Kidney (tissue), 14 donors: ENCODE data around the gene NPAS3. TPM values are rescaled to one million over a fixed set of nuclear protein-coding genes. Genes with fewer than 3 reads are reported as not detected.
A peak's percentile ranks its signal among the peaks of the same experiment; 100 is the strongest.

Experiments used
- DNase-seq, 5 donors: peaks; one replicate each; pipeline ENCODE4 v3.0.0-alpha.2; 2013 to 2020
- FAIRE-seq: peaks from 2 replicates; lab custom pipeline; 2012; peaks lifted over from hg19 to GRCh38; lab: Jason Lieb, UNC
- H3K27ac ChIP-seq, 2 donors: one replicate each; pipeline ENCODE4 v1.7.0; 2013; ENCODE audit warnings: low read depth in 2 of 2, low read length in 2 of 2, inconsistent platforms in 1 of 2
- H3K27me3 ChIP-seq: one replicate; pipeline ENCODE4 v1.7.1; 2013; ENCODE audit warnings: low read length, inconsistent platforms; ENCODE audit not compliant: control insufficient read depth, insufficient read depth
- H3K36me3 ChIP-seq, 3 donors: one replicate each; pipeline versions ENCODE4 v1.7.0 to v1.7.1; 2013; ENCODE audit warnings: low read length in 3 of 3, control low read depth in 1 of 3, inconsistent platforms in 1 of 3; ENCODE audit not compliant: insufficient read depth in 3 of 3, control insufficient read depth in 2 of 3
- H3K4me1 ChIP-seq, 3 donors: one replicate each; pipeline versions ENCODE4 v1.7.0 to v1.7.1; 2013; ENCODE audit warnings: low read length in 3 of 3, inconsistent platforms in 1 of 3, low read depth in 1 of 3; ENCODE audit not compliant: control insufficient read depth in 2 of 3, insufficient read depth in 2 of 3
- H3K4me3 ChIP-seq, 3 donors: one replicate each; pipeline versions ENCODE4 v1.7.0 to v1.8.1; 2013; ENCODE audit warnings: low read length in 3 of 3, control low read depth in 1 of 3, inconsistent platforms in 1 of 3
- H3K9ac ChIP-seq, 3 donors: one replicate each; pipeline versions ENCODE4 v1.7.0 to v1.7.1; 2013; ENCODE audit warnings: low read length in 3 of 3, control low read depth in 1 of 3, inconsistent platforms in 1 of 3
- H3K9me3 ChIP-seq, 3 donors: one replicate each; pipeline versions ENCODE4 v1.7.0 to v1.7.1; 2013; ENCODE audit warnings: low read length in 3 of 3, control low read depth in 1 of 3, inconsistent platforms in 1 of 3; ENCODE audit not compliant: control insufficient read depth in 2 of 3, insufficient read depth in 1 of 3
- CTCF ChIP-seq: IDR thresholded peaks from 3 replicates; pipeline ENCODE4 v1.5.1; 2012; ENCODE audit warnings: mild to moderate bottlenecking, moderate library complexity, borderline replicate concordance; ENCODE audit not compliant: insufficient read depth; ENCODE audit errors: extremely low read depth
- intact Hi-C: fragments of 100-400 bp; cut with DNase I; formaldehyde crosslinking; loops from one replicate; pipeline ENCODE4 v1.11.1; 2022
- polyA plus RNA-seq: library from polyadenylated mRNA; stranded (reverse); fragments of 350-450 nt; fragmentation: Illumina TruSeq; extraction: RNeasy Lipid Tissue Mini Kit (QIAGEN cat#74804); gene quantifications from one replicate; pipeline ENCODE4 v1.2.3, GENCODE V29; 2014; ENCODE audit warnings: low read depth, low replicate concordance; ENCODE audit not compliant: insufficient read depth
- total RNA-seq: library from RNA; stranded (reverse); fragmentation: NEBNext Ultra II Directional; extraction: Animal tissue kit (Norgen Biotek cat#: 25700); gene quantifications from one replicate; pipeline ENCODE4 v1.2.1, GENCODE V29; 2021
- donor health status: control.
- donor health status: control.
- donor health status: control.
- donor health status: control.
- donor health status: control.
- donor health status: DM: yes; HTN: yes; CAD: no.
- donor health status: Normal renal cell carcinoma (clear cell type).

NPAS3 gene
- total and polyA plus RNA-seq, 2 donors from 2014 or later, result 0.82 to 5.0 TPM

GRCh38 chr14:33848009-33848408 is 909.3 kb downstream of the NPAS3 start:
- no peak for DNase-seq
- TF ChIP-seq CTCF, result no peak
- no peak overlapping the region for H3K9ac ChIP-seq
- intact Hi-C loops, result loop anchor here (5.0 kb wide), 1 partner anchor 249 kb away; no protein-coding TSS in a partner anchor
- no peaks in the 10 kb centered on the region for H3K9me3 ChIP-seq
- no peaks in the 10 kb centered on the region for H3K27me3 ChIP-seq
- no peak for FAIRE-seq
- no peak overlapping the region for H3K27ac ChIP-seq
- H3K4me1 ChIP-seq, result no peaks in the 10 kb centered on the region
- H3K36me3 ChIP-seq, result no peaks in the 10 kb centered on the region
- H3K4me3 ChIP-seq, result no peak overlapping the region

- Histone ChIP-seq H3K4me1 (no peaks in the 10 kb centered on the region), H3K27ac (no peak overlapping the region), H3K9ac (no peak overlapping the region), H3K4me3 (no peak overlapping the region), H3K36me3 (no peaks in the 10 kb centered on the region), H3K9me3 (no peaks in the 10 kb centered on the region), H3K27me3 (no peaks in the 10 kb centered on the region)
- peak; percentile 65 to 92 (median 90) for DNase-seq
- intact Hi-C loops, result loop anchor here (5.0 kb wide), 1 partner anchor 248 kb away; no protein-coding TSS in a partner anchor
- no peak for FAIRE-seq
- TF ChIP-seq CTCF, result peak; percentile 59
Observed at GRCh38 chr14:33848706-33849454, 910.2 kb downstream of the NPAS3 start.

GRCh38 chr14:33849455-33849801 is 910.7 kb downstream of the NPAS3 start:
- TF ChIP-seq CTCF, result no peak
- Histone ChIP-seq H3K9me3 (no peaks in the 10 kb centered on the region), H3K27ac (no peak overlapping the region), H3K4me1 (no peaks in the 10 kb centered on the region), H3K27me3 (no peaks in the 10 kb centered on the region), H3K36me3 (no peaks in the 10 kb centered on the region), H3K4me3 (no peak overlapping the region), H3K9ac (no peak overlapping the region)
- DNase-seq (no peak), FAIRE-seq (no peak)
- intact Hi-C loops, result loop anchor here (5.0 kb wide), 1 partner anchor 248 kb away; no protein-coding TSS in a partner anchor
